ENCODE measurements around the gene ZNF70. TPM values are rescaled to one million over a fixed set of nuclear protein-coding genes. Genes with fewer than 3 reads are reported as not detected.
A peak's percentile ranks its signal among the peaks of the same experiment; 100 is the strongest.

Gene ZNF70
- total and polyA plus RNA-seq, 9 of the 15 experiments (the other 6 are each of a cell fraction or from before 2014, with no cell fraction given), result 0.14 to 3.3 (median 1.4) TPM

- TF ChIP-seq POLR2G (IDR thresholded peaks at IDR 0.05; ENCODE audit: low read depth, low read length) (peak; percentile 98), CREB3 (tag; conservative IDR thresholded peaks at IDR 0.05; ENCODE audit: low read depth) (0 out of 2 replicates have a peak, but pooled peaks have one; percentile 40), THRA (IDR thresholded peaks at IDR 0.05) (no peak), TFAP4 (CRISPR knock-in tag; IDR thresholded peaks at IDR 0.05; ENCODE audit: borderline replicate concordance) (peak; percentile 59; the same call in 1 of the 2 replicates), ZBTB26 (CRISPR knock-in tag; IDR thresholded peaks at IDR 0.05) (peak; percentile 50; the same call in 1 of the 2 replicates), POLR2B (IDR thresholded peaks at IDR 0.05; ENCODE audit: low read depth, partially characterized antibody) (peak; percentile 83), ZNF589 (CRISPR knock-in tag; IDR thresholded peaks at IDR 0.05; ENCODE audit: low read depth) (peak; percentile 77; the same call in 1 of the 2 replicates), ZSCAN29 (IDR thresholded peaks at IDR 0.05) (peak; percentile 77; the same call in 1 of the 2 replicates), ZNF395 (CRISPR knock-in tag; IDR thresholded peaks at IDR 0.05) (0 out of 2 replicates have a peak, but pooled peaks have one; percentile 4), TAF7 (tag; IDR thresholded peaks at IDR 0.05) (peak; percentile 81), MAX (CRISPR knock-in tag; IDR thresholded peaks at IDR 0.05) (peak; percentile 79), HCFC1 (IDR thresholded peaks at IDR 0.05; ENCODE audit: low read depth, low read length) (peak; percentile 25; the same call in 1 of the 2 replicates), SAP30 (IDR thresholded peaks at IDR 0.05; ENCODE audit: borderline replicate concordance, insufficient read depth, low read depth, low read length, poor library complexity, severe bottlenecking) (peak; percentile 69), ZNF311 (CRISPR knock-in tag; IDR thresholded peaks at IDR 0.05) (peak; percentile 74; the same call in 1 of the 2 replicates), RCOR1 (IDR thresholded peaks at IDR 0.05; ENCODE audit: borderline replicate concordance in 1 of 2, low read depth in 2 of 2, low read length in 2 of 2) (no peak), NR3C1 (CRISPR knock-in tag; IDR thresholded peaks at IDR 0.05) (0 out of 2 replicates have a peak, but pooled peaks have one; percentile 16), MYNN (IDR thresholded peaks at IDR 0.05) (no peak), MYNN (CRISPR knock-in tag; IDR thresholded peaks at IDR 0.05) (no peak)
These were observed 17.0 kb upstream of the ZNF70 start, which contains the start of gene CHCHD10 (continued) for GRCh38 chr22:23767673-23768548.

All from K562 (cell line).